Measurements from ENCODE around the gene ZNF385B.

The ZNF385B gene

DNA sequence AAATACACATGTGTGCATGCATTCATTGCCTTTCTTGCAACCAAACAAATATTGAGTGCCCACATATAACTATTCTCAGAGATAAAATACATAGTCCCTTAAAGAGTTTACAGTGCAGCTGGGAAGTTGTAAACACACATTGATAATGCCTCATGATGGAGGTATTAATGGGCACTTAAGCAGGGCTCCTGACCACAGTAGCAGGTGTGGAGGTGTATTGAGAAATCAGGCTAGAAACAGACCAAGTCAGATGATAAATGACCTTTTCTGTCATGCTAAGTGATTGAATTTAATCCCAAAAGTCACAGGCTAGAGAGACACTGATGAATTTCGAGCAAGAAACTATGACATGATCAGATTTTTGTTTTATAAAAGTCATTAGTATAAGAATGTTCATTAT lies 157.7 kb downstream of the ZNF385B start:
- DNase-seq (ENCODE audit: extremely low read depth, low read depth), result no peak
- no peak for TF ChIP-seq CTCF (IDR thresholded peaks at IDR 0.05; ENCODE audit: low read depth, low read length)

DNA sequence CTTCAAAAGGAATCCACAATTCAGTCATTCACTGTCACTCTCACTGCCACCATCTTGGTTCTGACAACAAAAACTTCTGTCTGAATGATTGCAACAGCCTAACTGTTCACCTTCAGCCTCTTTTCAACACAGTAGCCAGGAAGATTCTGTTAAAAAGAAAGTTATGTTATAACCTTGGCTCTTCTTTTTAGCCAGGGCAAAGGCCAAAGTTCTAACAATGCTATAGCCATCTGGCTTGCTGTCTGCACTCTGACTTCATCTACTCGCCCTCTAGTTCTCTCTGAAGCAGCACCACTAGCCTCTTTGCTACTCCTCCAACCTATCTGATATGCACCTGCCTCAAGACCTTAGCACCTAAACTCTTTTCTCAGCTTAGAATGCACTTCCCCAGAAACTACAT lies 158.5 kb downstream of the ZNF385B start:
- no peak for TF ChIP-seq CTCF (IDR thresholded peaks at IDR 0.05; ENCODE audit: low read depth, low read length)
- no peak for DNase-seq (ENCODE audit: extremely low read depth, low read depth)

DNA sequence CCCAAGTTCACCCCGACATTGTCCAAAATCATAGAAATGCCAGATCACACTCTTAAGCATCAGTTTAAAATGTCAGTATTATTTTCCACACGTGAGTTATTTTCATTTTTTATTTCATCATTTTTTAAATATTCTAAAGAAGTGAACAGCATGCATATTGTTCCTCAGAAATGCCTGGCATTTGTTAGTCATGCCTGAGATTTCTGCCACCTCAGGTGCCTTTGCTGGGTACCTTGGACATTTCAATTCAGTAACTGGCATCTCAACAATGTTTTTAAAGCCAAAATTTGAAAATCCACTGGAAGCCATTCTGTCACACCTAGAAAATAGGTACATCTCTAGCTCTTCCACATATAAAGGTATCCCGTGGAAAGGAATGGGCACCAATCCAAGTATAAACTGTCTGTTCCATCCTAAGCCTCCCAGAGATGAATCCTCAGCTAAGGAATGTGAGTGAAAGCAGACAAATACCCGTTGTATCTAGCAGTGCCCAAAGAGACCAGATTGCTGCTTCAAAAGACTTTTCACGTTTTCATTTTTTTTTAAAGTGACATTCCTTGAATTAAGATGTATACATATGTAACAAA lies 159.8 kb downstream of the ZNF385B start:
- no peak for TF ChIP-seq CTCF (IDR thresholded peaks at IDR 0.05; ENCODE audit: low read depth, low read length)
- no peak for DNase-seq (ENCODE audit: extremely low read depth, low read depth)

DNA sequence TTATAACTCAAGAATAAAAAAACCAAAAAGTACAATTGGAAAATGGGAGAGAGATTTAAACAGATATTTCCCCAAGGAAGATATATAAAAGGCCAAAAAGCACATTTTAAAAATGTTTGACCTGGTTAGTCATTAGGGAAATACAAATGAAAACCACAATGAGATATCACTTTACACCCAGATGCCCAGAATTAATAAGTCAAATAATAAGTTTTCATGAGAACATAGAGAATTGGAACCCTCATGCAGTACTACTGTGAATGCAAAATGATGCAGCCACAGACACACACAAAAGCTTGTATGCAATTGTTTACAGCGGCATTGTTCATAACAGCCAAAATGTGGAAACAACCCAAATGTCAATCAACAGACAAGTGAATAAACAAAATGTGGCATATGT lies 165.9 kb downstream of the ZNF385B start:
- no peak for DNase-seq (ENCODE audit: extremely low read depth, low read depth)

GRCh38 chr2:179694963-179695362 lies 166.4 kb downstream of the ZNF385B start:
- DNase-seq (ENCODE audit: extremely low read depth, low read depth), result no peak
- no peak for TF ChIP-seq CTCF (IDR thresholded peaks at IDR 0.05; ENCODE audit: low read depth, low read length)

More for the DNA sequence above, 165.9 kb downstream of the ZNF385B start:
- TF ChIP-seq CTCF (IDR thresholded peaks at IDR 0.05; ENCODE audit: low read depth, low read length), result no peak

DNA sequence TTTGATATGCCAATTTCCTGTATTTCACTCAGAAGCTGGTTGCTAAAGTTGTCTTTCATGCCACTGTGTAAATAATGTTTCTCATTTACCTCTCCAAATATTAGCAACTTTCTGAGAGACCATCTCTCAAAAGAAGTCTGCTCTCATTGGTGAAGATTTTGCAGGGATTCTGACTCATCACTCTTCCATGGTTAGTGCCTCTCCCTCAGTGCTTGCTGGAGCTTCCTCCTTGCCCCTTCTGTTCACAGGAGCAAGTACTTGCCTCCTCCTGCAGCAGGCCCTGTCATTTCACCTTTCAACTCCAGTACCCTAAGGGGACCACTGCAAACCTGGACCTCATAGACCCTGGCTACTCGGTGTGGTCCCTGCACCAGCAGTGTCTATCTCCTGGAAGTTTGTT lies 168.8 kb downstream of the ZNF385B start:
- TF ChIP-seq CTCF (IDR thresholded peaks at IDR 0.05; ENCODE audit: low read depth, low read length), result no peak
- DNase-seq (ENCODE audit: extremely low read depth, low read depth), result no peak

DNA sequence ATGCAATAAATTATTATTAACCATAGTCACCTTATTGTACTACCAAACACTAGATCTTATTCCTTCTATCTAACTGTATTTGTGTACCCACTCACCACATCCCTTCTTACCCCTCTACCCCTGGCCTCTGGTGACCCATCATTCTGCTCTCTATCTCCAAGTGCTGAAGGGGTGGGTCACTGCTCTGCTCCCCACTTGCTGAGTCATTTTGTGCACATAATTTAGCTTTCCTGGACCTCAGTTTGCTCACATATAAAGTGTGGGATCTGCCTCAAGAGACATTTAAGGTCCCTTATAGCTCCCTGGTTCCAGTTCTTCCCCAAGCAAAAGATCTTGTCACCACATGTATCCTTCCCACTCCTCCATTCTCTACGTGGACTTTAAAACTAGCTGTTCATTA lies 169.4 kb downstream of the ZNF385B start:
- no peak for TF ChIP-seq CTCF (IDR thresholded peaks at IDR 0.05; ENCODE audit: low read depth, low read length)

More for the DNA sequence above, 169.4 kb downstream of the ZNF385B start:
- DNase-seq (ENCODE audit: extremely low read depth, low read depth), result no peak
